CD14-positive monocyte (primary cell): ENCODE measurements around the gene PIP5K1B. TPM values are rescaled to one million over a fixed set of nuclear protein-coding genes. Genes with fewer than 3 reads are reported as not detected.

Experiments
- DNase-seq, 3 donors: peaks; one replicate each; pipeline ENCODE4 v3.0.0-alpha.2; 2011 to 2022
- H2AFZ ChIP-seq: 2 replicates; pipeline ENCODE4 v1.6.0; 2012; ENCODE audit warnings: mild to moderate bottlenecking, low read depth, low read length, inconsistent platforms; ENCODE audit not compliant: insufficient read depth, poor library complexity, severe bottlenecking
- H3K27ac ChIP-seq, 2 donors: 1 replicate in 1 of 2; 2 replicates in 1 of 2; pipeline ENCODE4 v1.5.1; 2012 to 2013; ENCODE audit warnings: low read length in 2 of 2, control low read depth in 1 of 2, inconsistent platforms in 1 of 2, low read depth in 1 of 2, mild to moderate bottlenecking in 1 of 2
- H3K27me3 ChIP-seq, 2 donors: one replicate each; pipeline versions ENCODE4 v1.6.0 to v1.6.1; 2011 to 2013; ENCODE audit warnings: low read length in 2 of 2; ENCODE audit not compliant: control insufficient read depth in 2 of 2, insufficient read depth in 2 of 2
- H3K36me3 ChIP-seq, 2 donors: replicated peaks in 1 of 2; 1 replicate in 1 of 2; 2 replicates in 1 of 2; pipeline versions ENCODE4 v1.5.1 to v1.6.1; 2012 to 2013; ENCODE audit warnings: low read length in 2 of 2, control low read depth in 1 of 2, inconsistent platforms in 1 of 2, mild to moderate bottlenecking in 1 of 2; ENCODE audit not compliant: insufficient read depth in 2 of 2, control insufficient read depth in 1 of 2
- H3K4me1 ChIP-seq, 2 donors: 1 replicate in 1 of 2; 2 replicates in 1 of 2; pipeline versions ENCODE4 v1.5.1 to v1.6.1; 2012 to 2013; ENCODE audit warnings: low read length in 2 of 2, control low read depth in 1 of 2, inconsistent platforms in 1 of 2, mild to moderate bottlenecking in 1 of 2, moderate library complexity in 1 of 2; ENCODE audit not compliant: insufficient read depth in 2 of 2, control insufficient read depth in 1 of 2
- H3K4me2 ChIP-seq: replicated peaks from 2 replicates; pipeline ENCODE3; 2012; ENCODE audit warnings: low read length, moderate library complexity, mild to moderate bottlenecking; ENCODE audit not compliant: poor library complexity, severe bottlenecking; ENCODE audit errors: extremely low read depth
- H3K4me3 ChIP-seq, 3 experiments: fragments of 200-600 bp in 1 of 3; sonication (generic) in 1 of 3; replicated peaks in 1 of 3; 1 replicate in 2 of 3; 2 replicates in 1 of 3; pipeline ENCODE4 v1.5.1; 2011 to 2013; ENCODE audit warnings: low read length in 3 of 3, mild to moderate bottlenecking in 3 of 3, control low read depth in 2 of 3, low read depth in 2 of 3, inconsistent platforms in 1 of 3, moderate library complexity in 1 of 3
- H3K79me2 ChIP-seq: 2 replicates; pipeline ENCODE4 v1.6.0; 2012; ENCODE audit warnings: mild to moderate bottlenecking, control low read depth, inconsistent platforms, low read length, moderate library complexity; ENCODE audit not compliant: insufficient read depth
- H3K9ac ChIP-seq: 2 replicates; pipeline ENCODE4 v1.6.0; 2017; ENCODE audit warnings: low read length, mild to moderate bottlenecking; ENCODE audit not compliant: insufficient read depth, poor library complexity, severe bottlenecking
- H3K9me3 ChIP-seq, 2 donors: replicated peaks in 1 of 2; 1 replicate in 1 of 2; 2 replicates in 1 of 2; pipeline versions ENCODE4 v1.5.1 to v1.6.1; 2012 to 2013; ENCODE audit warnings: low read length in 2 of 2, control low read depth in 1 of 2; ENCODE audit not compliant: control insufficient read depth in 1 of 2, insufficient read depth in 1 of 2
- H4K20me1 ChIP-seq: 2 replicates; pipeline ENCODE4 v1.6.0; 2012; ENCODE audit warnings: mild to moderate bottlenecking, low read length, control low read depth, moderate library complexity; ENCODE audit not compliant: insufficient read depth
- H3K27ac Mint-ChIP-seq, 7 donors: one replicate each; pipeline ENCODE4 v1.8.0; 2020; ENCODE audit warnings: mild to moderate bottlenecking in 7 of 7, mixed read lengths in 7 of 7, moderate library complexity in 6 of 7, inconsistent platforms in 2 of 7
- H3K27me3 Mint-ChIP-seq, 3 donors: one replicate each; pipeline ENCODE4 v1.8.0; 2021 to 2022; ENCODE audit warnings: low read depth in 3 of 3, mild to moderate bottlenecking in 3 of 3, mixed read lengths in 3 of 3, moderate library complexity in 3 of 3, inconsistent platforms in 1 of 3
- H3K36me3 Mint-ChIP-seq, 2 donors: one replicate each; pipeline ENCODE4 v1.8.0; 2020; ENCODE audit warnings: mixed read lengths in 2 of 2, inconsistent platforms in 1 of 2, mild to moderate bottlenecking in 1 of 2
- H3K4me1 Mint-ChIP-seq: one replicate; pipeline ENCODE4 v1.8.0; 2020; ENCODE audit warnings: mild to moderate bottlenecking, mixed read lengths
- H3K4me3 Mint-ChIP-seq, 2 donors: one replicate each; pipeline ENCODE4 v1.8.0; 2020; ENCODE audit warnings: mild to moderate bottlenecking in 2 of 2, mixed read lengths in 2 of 2, moderate library complexity in 1 of 2
- H3K9me3 Mint-ChIP-seq, 7 donors: one replicate each; pipeline ENCODE4 v1.8.0; 2020 to 2022; ENCODE audit warnings: mixed read lengths in 7 of 7, mild to moderate bottlenecking in 6 of 7, moderate library complexity in 6 of 7, inconsistent platforms in 2 of 7
- CTCF ChIP-seq: fragments of 200-600 bp; IDR thresholded peaks from one replicate; pipeline ENCODE4 v1.8.0; 2022; ENCODE audit warnings: antibody characterized with exemption, mild to moderate bottlenecking
- WGBS: methylation state at CpG from one replicate; pipeline ENCODE4 v1.1.5; 2013; ENCODE audit warnings: missing lambda C conversion rate; ENCODE audit not compliant: insufficient coverage; 5-methylcytosine and 5-hydroxymethylcytosine counted together
- intact Hi-C, 2 donors: fragments of 100-400 bp; cut with micrococcal nuclease; formaldehyde crosslinking; loops; one replicate each; pipeline versions ENCODE4 v1.15.0 to v1.15.1; 2023
- polyA plus RNA-seq, 3 donors: library from polyadenylated mRNA; depleted of rRNA in 1 of 3; unstranded in 2 of 3; stranded (reverse) in 1 of 3; fragments of 300-500 nt in 2 of 3; fragments of >200 nt in 1 of 3; fragmentation: Illumina TruSeq in 2 of 3; gene quantifications; 1 replicate in 2 of 3; 2 replicates in 1 of 3; pipeline ENCODE4 v1.2.3, GENCODE V29; 2012 to 2021

PIP5K1B gene
- polyA plus RNA-seq, 3 donors: 0.18 to 4.1 (median 0.87) TPM

GRCh38 chr9:68842568-68842967, 137.5 kb downstream of the PIP5K1B start:
- Histone ChIP-seq H3K4me2 (no peak overlapping the region), H3K27me3 (no peaks in the 10 kb centered on the region), H4K20me1 (no peaks in the 10 kb centered on the region), H3K9me3 (no peaks in the 10 kb centered on the region), H3K4me1 (peaks cover 45 to 63% of the 10 kb centered on the region in 2 donors), H3K36me3 (no peaks in the 10 kb centered on the region), H3K79me2 (no peaks in the 10 kb centered on the region), H3K9ac (no peak overlapping the region), H3K27ac (no peak overlapping the region), H3K4me3 (no peak overlapping the region), H2AFZ (no peak overlapping the region)
- Mint-ChIP-seq H3K9me3 (no peaks in the 10 kb centered on the region), H3K27me3 (no peaks in the 10 kb centered on the region), H3K27ac (no peak overlapping the region), H3K36me3 (peaks cover 0 to 6% of the 10 kb centered on the region in 2 donors), H3K4me1 (peaks cover 57% of the 10 kb centered on the region), H3K4me3 (no peak overlapping the region)
- intact Hi-C loops: loop anchor here in 1 of 2 donors (5.0 kb wide), 1 partner anchor 135 kb away; no protein-coding TSS in a partner anchor
- 100% methylated on average over 2 of the region's 2 CpGs for WGBS
- TF ChIP-seq CTCF: no peak
- no peak for DNase-seq

GRCh38 chr9:68843239-68843638, 138.2 kb downstream of the PIP5K1B start:
- peaks cover 0 to 6% of the 10 kb centered on the region in 2 donors for H3K36me3 Mint-ChIP-seq
- no peak overlapping the region for H3K4me3 Mint-ChIP-seq
- Histone ChIP-seq H3K27ac (peak overlapping the region in 1 of 2 donors; percentile 87), H3K27me3 (no peaks in the 10 kb centered on the region), H3K4me1 (peaks cover 45 to 61% of the 10 kb centered on the region in 2 donors), H4K20me1 (no peaks in the 10 kb centered on the region), H3K9ac (no peak overlapping the region), H3K4me3 (peak overlapping the region in 1 of 3 experiments; percentile 75), H3K9me3 (no peaks in the 10 kb centered on the region), H2AFZ (no peak overlapping the region), H3K79me2 (no peaks in the 10 kb centered on the region), H3K36me3 (no peaks in the 10 kb centered on the region), H3K4me2 (no peak overlapping the region)
- no peaks in the 10 kb centered on the region for H3K9me3 Mint-ChIP-seq
- no peak overlapping the region for H3K27ac Mint-ChIP-seq
- no peak for TF ChIP-seq CTCF
- intact Hi-C loops: loop anchor here in 1 of 2 donors (5.0 kb wide), 1 partner anchor 134 kb away; no protein-coding TSS in a partner anchor
- no peaks in the 10 kb centered on the region for H3K27me3 Mint-ChIP-seq
- no peak for DNase-seq
- H3K4me1 Mint-ChIP-seq: peaks cover 57% of the 10 kb centered on the region
- no CpG with 5 or more reads among the region's 3 CpGs for WGBS
